PC-9 (cell line): Measurements from ENCODE around the gene KRTAP10-6. TPM values are rescaled to one million over a fixed set of nuclear protein-coding genes. Genes with fewer than 3 reads are reported as not detected.

Source experiments
- BruUV-seq: library from RNA; stranded (reverse); fragments of 400-500 nt; replicated peaks from 2 replicates; lab custom pipeline; 2021; lab: Mats Ljungman, UMichigan
- CTCF ChIA-PET: fragments of 300-600 bp; sonication (Branson Sonifier 250); formaldehyde crosslinking; loops from one replicate; lab custom pipeline; 2022; ENCODE audit warnings: antibody characterized with exemption; lab: Charles Lee
- POLR2A ChIA-PET: fragments of 300-600 bp; sonication (Branson Sonifier 250); formaldehyde crosslinking; loops from one replicate; lab custom pipeline; 2022; ENCODE audit warnings: antibody characterized with exemption; ENCODE audit not compliant: unreplicated experiment; lab: Charles Lee
- DNase-seq, 2 experiments: peaks; one replicate each; pipeline versions ENCODE4 v3.0.0 to v3.0.0-alpha.2; 2015 to 2022; ENCODE audit warnings: mixed read lengths in 1 of 2
- H2AFZ ChIP-seq: fragments of 200-600 bp; sonication (generic); 2 replicates; pipeline ENCODE4 v1.8.1; 2017; ENCODE audit warnings: antibody characterized with exemption
- H3F3A ChIP-seq: fragments of 200-600 bp; sonication (generic); 2 replicates; pipeline ENCODE4 v1.8.1; 2017; ENCODE audit warnings: antibody characterized with exemption, mild to moderate bottlenecking, low read depth; ENCODE audit not compliant: insufficient read depth
- H3K27ac ChIP-seq: fragments of 200-600 bp; sonication (generic); 2 replicates; pipeline ENCODE4 v1.6.1; 2016; ENCODE audit warnings: mixed run types
- H3K27me3 ChIP-seq: fragments of 200-600 bp; sonication (generic); 2 replicates; pipeline ENCODE4 v1.6.1; 2016; ENCODE audit warnings: low read depth, mixed run types; ENCODE audit not compliant: insufficient read depth
- H3K36me3 ChIP-seq: fragments of 200-600 bp; sonication (generic); 2 replicates; pipeline ENCODE4 v1.6.1; 2016; ENCODE audit warnings: low read depth, mixed run types
- H3K4me1 ChIP-seq: fragments of 200-600 bp; sonication (generic); replicated peaks from 2 replicates; pipeline ENCODE4 v1.6.1; 2016; ENCODE audit warnings: mixed run types; ENCODE audit not compliant: insufficient read depth
- H3K4me2 ChIP-seq: fragments of 200-600 bp; sonication (generic); 2 replicates; pipeline ENCODE4 v1.6.1; 2017; ENCODE audit warnings: mixed run types
- H3K4me3 ChIP-seq: fragments of 200-600 bp; sonication (generic); 2 replicates; pipeline ENCODE4 v1.6.1; 2016; ENCODE audit warnings: mixed run types
- H3K79me2 ChIP-seq: fragments of 200-600 bp; sonication (generic); 2 replicates; pipeline ENCODE4 v1.6.1; 2017; ENCODE audit warnings: low read depth, mixed run types
- H3K9me2 ChIP-seq: fragments of 200-600 bp; sonication (generic); 2 replicates; pipeline ENCODE4 v1.8.1; 2017; ENCODE audit warnings: mild to moderate bottlenecking; ENCODE audit not compliant: insufficient read depth
- H3K9me3 ChIP-seq: fragments of 200-600 bp; sonication (generic); 2 replicates; pipeline ENCODE4 v1.8.1; 2016; ENCODE audit warnings: low read depth; ENCODE audit not compliant: insufficient read depth
- H4K20me1 ChIP-seq: fragments of 200-600 bp; sonication (generic); 2 replicates; pipeline ENCODE4 v1.8.1; 2017; ENCODE audit not compliant: insufficient read depth
- EZH2 ChIP-seq: fragments of 200-600 bp; sonication (generic); IDR thresholded peaks from 2 replicates; pipeline ENCODE4 v1.8.0; 2017; ENCODE audit warnings: antibody characterized with exemption, low read depth
- intact Hi-C: fragments of 100-400 bp; cut with micrococcal nuclease; formaldehyde crosslinking; loops from one replicate; pipeline ENCODE4 v1.10.0; 2022; ENCODE audit not compliant: unreplicated experiment
- total RNA-seq: library from RNA; stranded (reverse); gene quantifications from 2 replicates; pipeline ENCODE4 v1.2.3, GENCODE V29; 2021
- TF ChIP-seq, protein P1 (sequence below): fragments of 200-600 bp; sonication (generic); conservative IDR thresholded peaks from 2 replicates; pipeline ENCODE4 v1.6.1; 2017; ENCODE audit warnings: mixed run types, antibody characterized with exemption, mild to moderate bottlenecking, moderate library complexity

The KRTAP10-6 gene
- total RNA-seq, 1 experiment from 2014 or later, result not detected

DNA sequence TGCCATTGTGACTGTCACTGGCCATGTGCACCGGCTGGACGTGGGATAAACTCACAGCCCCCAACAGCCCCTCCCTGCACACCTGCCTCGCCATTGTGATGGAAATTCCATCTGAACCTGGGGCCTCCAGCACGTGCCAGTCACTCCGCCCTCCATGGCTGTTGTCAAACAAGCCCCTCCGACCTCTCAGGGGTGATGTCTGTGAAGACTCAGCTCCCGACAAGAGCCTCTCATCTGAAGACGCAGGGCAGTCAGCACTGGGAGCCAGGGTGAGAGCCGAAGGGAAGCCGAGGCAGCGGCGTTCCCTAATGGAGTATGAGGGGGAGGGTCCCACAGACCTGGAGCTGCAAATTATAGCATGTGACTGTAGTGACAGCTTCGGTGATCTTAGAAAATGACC lies 39.6 kb downstream of the KRTAP10-6 start:
- ChIA-PET POLR2A (no interaction called here), CTCF (no interaction called here)
- Histone ChIP-seq H3K4me1 (no peaks in the 10 kb centered on the region), H3F3A (no peaks in the 10 kb centered on the region), H4K20me1 (no peaks in the 10 kb centered on the region), H3K9me2 (no peaks in the 10 kb centered on the region), H3K36me3 (no peaks in the 10 kb centered on the region), H3K27ac (no peak overlapping the region), H3K9me3 (no peaks in the 10 kb centered on the region), H3K27me3 (peaks cover 70% of the 10 kb centered on the region), H2AFZ (no peak overlapping the region), H3K4me2 (no peak overlapping the region), H3K79me2 (no peaks in the 10 kb centered on the region), H3K4me3 (no peak overlapping the region)
- BruUV-seq, result no TSS peak
- intact Hi-C loops, result no loop called here
- TF ChIP-seq EZH2, result no peak
- TF ChIP-seq, protein P1, sequence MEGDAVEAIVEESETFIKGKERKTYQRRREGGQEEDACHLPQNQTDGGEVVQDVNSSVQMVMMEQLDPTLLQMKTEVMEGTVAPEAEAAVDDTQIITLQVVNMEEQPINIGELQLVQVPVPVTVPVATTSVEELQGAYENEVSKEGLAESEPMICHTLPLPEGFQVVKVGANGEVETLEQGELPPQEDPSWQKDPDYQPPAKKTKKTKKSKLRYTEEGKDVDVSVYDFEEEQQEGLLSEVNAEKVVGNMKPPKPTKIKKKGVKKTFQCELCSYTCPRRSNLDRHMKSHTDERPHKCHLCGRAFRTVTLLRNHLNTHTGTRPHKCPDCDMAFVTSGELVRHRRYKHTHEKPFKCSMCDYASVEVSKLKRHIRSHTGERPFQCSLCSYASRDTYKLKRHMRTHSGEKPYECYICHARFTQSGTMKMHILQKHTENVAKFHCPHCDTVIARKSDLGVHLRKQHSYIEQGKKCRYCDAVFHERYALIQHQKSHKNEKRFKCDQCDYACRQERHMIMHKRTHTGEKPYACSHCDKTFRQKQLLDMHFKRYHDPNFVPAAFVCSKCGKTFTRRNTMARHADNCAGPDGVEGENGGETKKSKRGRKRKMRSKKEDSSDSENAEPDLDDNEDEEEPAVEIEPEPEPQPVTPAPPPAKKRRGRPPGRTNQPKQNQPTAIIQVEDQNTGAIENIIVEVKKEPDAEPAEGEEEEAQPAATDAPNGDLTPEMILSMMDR, result no peak
- no peak for DNase-seq

DNA sequence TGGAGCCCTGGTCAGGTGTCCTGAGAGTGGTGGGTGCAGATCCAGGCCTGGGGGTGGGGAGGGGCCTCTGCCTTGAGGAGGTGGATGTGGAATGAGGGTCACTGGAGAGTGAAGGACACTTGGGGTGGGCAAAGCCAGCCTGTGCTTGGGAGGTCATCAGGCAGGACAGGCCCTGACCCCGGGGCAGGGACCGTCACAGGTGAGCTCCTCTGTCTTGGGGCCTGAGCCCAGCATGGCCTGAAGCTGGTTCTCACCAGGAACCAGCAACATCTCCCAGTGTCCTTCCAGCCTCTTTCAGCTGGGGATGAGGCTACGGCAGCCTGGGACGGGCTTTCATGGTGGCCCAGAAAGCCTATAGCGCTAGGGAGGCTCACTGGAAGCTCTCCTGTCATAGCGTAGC lies 40.2 kb downstream of the KRTAP10-6 start:
- intact Hi-C loops, result no loop called here
- Histone ChIP-seq H3K27ac (no peak overlapping the region), H3K4me3 (no peak overlapping the region), H3K9me3 (no peaks in the 10 kb centered on the region), H3K4me2 (no peak overlapping the region), H3F3A (no peaks in the 10 kb centered on the region), H3K27me3 (peaks cover 73% of the 10 kb centered on the region), H3K79me2 (no peaks in the 10 kb centered on the region), H4K20me1 (no peaks in the 10 kb centered on the region), H3K36me3 (no peaks in the 10 kb centered on the region), H2AFZ (no peak overlapping the region), H3K9me2 (no peaks in the 10 kb centered on the region), H3K4me1 (no peaks in the 10 kb centered on the region)
- no peak for DNase-seq
- ChIA-PET CTCF (no interaction called here), POLR2A (no interaction called here)
- no TSS peak for BruUV-seq
- no peak for TF ChIP-seq EZH2
- TF ChIP-seq, protein P1, result no peak

DNA sequence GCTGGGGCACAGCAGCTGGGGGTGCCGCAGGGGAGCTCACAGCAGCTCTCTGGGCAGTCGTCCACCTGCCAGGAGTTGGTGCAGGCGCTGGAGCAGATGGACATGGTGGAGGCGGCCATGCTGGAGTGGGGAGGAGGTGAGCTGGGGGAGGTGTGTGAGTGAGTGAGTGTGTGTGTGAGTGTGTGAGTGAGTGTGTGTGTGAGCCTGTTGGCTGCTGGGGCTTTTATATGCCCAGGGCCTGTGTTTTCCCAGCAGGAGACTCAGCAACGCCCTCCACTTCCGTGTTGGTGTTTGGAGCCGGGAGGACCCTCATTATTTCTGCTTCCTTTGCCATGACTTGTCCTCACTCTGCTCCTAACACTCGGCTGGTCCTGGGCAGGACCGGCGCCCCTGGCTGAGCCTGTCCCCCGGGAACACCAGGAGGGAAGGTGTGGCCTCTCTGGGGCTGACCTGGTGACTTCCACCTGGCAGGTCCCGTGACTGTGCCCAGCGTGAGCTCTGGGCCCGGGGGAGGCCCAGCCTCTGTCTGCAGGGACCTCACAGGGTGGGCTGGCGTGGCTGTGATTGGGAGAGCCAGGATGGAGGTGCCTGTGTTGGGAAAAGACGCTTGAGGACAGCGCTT lies 40.9 kb downstream of the KRTAP10-6 start, which contains the start of gene KRTAP10-2:
KRTAP10-2 (minus strand) TSS at position 166 of the 622 bp plus-strand sequence; CDS start at position 119, 47 bp downstream.
- TF ChIP-seq, protein P1, result no peak
- no peak for TF ChIP-seq EZH2
- H3F3A ChIP-seq, result no peaks in the 10 kb centered on the region
- H3K27me3 ChIP-seq, result peaks cover 73% of the 10 kb centered on the region
- intact Hi-C loops, result no loop called here
- H3K79me2 ChIP-seq, result no peaks in the 10 kb centered on the region
- H3K27ac ChIP-seq, result no peak within 1 kb of the TSS
- no peaks in the 10 kb centered on the region for H3K36me3 ChIP-seq
- ChIA-PET CTCF (no interaction called here), POLR2A (interaction anchor here (0.5 kb wide), 1 partner anchor 90 kb away, joined by 9 read pairs; no protein-coding TSS in a partner anchor)
- H3K9me2 ChIP-seq, result no peaks in the 10 kb centered on the region
- H3K4me3 ChIP-seq, result no peak within 1 kb of the TSS
- no peaks in the 10 kb centered on the region for H3K9me3 ChIP-seq
- H3K4me1 ChIP-seq, result no peaks in the 10 kb centered on the region
- DNase-seq, result no peak
- no TSS peak for BruUV-seq
- no peaks in the 10 kb centered on the region for H4K20me1 ChIP-seq
- no peak within 1 kb of the TSS for H3K4me2 ChIP-seq
- H2AFZ ChIP-seq, result no peak within 1 kb of the TSS
